ACHN (cell line): ENCODE measurements around the gene RNF11.
"Not testable (repeated sequence)": the region's sequence is repeated elsewhere in the genome, so short reads cannot be mapped to it uniquely, and the experiment has no call there.

Experiments
- DNase-seq: peaks from one replicate; pipeline ENCODE4 v3.0.0-alpha.2; 2015
- in situ Hi-C: cut with HindIII; loops from 2 replicates; pipeline ENCODE4 v1.10.0; 2017; ENCODE audit warnings: low sequenced_read_pairs, low pct_ligation_motif_present, low pct_unique_long_range_greater_than_20kb

Gene RNF11

DNA sequence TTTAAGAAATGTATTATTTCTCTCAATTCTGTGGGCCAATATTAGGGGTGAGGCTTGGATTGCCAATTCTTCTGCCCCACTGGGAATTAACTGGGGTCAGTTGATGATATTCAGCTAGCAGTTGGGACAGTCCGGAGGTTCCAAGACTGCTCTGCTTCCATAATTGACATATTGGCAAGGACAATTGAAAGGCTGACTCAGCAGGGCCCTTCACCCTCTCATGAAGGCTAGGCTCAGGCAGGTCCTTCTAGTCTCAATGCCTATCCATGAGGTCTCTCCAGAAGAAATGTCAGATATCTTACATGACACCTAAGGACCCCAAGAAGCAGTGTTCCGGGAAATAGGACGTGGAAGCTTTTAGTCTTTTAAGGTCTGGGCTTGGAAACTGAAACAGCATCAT lies 13.3 kb upstream of the RNF11 start:
- in situ Hi-C loops: no loop called here
- DNase-seq: no peak

DNA sequence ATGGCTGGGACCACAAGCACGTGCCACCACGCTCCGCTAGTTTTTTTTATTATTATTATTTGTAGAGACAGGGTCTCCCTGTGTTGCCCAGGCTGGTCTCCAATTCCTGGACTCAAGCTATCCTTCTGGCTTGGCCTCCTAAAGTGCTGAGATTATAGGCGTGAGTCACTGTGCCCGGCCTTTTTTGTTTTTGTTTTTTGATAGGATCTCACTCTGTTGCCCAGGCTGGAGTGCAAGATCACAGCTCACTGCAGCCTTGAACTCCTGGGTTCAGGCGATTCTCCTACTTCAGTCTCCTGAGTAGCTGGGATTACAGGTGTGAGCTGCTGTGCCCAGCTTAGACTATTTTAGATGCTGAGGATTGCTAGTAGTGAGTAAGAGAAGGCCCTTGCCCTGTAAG lies 11.8 kb upstream of the RNF11 start:
- no peak for DNase-seq
- in situ Hi-C loops: no loop called here

DNA sequence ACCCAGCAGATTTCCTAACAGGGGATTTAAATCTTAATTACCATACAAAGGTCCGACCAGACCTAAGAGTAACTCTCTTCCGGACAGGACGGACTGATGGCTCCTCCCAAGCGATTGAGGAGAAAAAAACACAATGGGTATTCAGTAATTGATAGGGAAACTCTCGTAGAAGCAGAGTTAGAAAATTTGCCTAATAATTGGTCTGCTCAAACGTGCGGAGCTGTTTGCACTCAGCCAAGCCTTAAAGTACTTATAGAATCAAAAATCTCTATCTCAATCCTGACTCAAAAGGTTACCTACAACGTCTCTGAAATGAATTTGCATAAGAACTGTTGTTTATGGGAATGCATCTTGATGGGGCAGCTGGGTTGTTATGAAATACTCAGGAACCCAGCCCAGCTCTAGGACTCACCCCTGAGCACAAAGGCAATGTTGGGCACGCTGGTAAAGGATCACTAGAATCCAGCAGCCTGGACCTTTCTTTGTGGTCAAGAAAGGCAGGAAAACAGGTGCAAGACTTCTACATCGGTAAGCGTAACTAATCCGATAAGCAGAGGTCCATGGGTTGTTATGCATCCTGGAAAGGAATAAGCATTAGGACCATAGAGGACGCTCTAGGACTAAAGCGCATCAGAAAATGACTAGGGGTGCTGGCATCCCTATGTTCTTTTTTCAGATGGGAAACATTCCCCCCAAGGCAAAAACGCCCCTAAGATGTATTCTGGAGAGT lies 8.7 kb upstream of the RNF11 start:
- in situ Hi-C loops: not testable (repeated sequence)

DNA sequence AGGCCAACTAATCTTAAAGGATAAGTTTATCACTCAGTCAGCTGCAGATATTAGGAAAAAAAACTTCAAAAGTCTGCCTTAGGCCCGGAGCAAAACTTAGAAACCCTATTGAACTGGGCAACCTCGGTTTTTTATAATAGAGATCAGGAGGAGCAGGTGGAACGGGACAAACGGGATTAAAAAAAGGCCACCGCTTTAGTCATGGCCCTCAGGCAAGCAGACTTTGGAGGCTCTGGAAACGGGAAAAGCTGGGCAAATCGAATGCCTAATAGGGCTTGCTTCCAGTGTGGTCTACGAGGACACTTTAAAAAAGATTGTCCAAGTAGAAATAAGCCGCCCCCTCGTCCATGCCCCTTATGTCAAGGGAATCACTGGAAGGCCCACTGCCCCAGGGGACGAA lies 7.6 kb upstream of the RNF11 start:
- in situ Hi-C loops, DNase-seq: not testable (repeated sequence)

More for the DNA sequence above, 8.7 kb upstream of the RNF11 start:
- DNase-seq: not testable (repeated sequence)

DNA sequence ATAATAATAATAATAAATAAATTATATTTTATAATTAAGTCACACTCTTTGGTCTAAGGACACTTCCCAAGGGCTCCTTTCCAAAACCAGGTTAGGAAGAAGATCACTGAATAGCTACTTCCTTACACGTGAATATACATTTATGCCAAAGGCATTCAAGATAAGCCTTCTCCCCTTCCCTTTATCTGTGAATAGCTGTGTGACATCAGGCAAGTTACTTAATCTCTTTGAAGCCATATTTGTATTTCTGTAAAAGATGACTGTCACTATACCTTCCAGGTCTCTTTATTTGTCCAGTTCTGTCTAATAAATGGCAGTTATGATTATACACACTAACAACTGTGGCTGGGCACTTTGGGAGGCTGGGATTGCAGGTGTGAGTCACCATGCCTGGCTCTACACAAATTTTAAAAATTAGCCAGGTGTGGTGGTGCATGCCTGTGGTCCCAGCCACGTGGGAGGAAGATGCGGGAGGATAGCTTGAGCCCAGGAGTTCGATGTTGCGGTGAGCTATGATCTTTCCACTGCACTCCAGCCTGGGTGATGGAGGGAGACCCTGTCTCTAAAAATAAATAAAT lies 5.5 kb upstream of the RNF11 start:
- in situ Hi-C loops: no loop called here
- no peak for DNase-seq

DNA sequence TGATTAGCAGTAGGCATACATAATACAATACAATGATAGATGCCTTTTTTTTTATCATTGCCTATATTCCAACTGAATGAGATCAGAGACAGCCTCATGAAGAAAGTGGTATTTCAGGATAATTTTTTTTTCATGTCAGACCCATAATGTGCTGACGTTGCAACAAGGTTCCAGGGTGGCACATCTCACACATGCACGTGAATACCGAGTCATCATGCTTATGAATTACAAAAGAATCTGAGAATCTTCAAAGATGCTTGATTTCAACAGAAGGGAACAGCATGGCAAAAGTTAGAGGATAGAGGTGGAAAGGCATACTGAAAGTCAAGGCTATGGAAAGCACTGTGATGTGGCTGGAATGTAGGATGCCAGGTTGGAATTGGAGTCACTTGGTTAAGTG lies 5.0 kb upstream of the RNF11 start:
- DNase-seq: no peak
- in situ Hi-C loops: no loop called here

DNA sequence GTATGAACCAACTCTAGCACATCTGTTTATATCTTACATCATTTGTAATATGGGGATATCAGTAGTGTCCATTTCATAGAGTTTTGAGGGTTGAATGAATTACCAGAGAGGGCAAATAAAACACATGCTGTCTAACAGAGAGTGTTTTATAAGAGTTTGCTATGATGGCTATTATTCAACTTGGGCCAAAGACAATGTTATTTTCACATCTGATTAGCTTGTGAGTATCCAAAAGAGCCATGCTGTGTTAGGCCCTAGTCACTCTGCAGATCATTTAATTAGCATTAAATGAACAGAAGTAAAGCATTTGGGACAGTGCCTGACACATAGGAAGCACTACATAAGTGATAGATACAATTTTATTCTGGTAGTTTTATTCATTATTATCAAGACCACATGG lies 4.2 kb upstream of the RNF11 start:
- in situ Hi-C loops: no loop called here
- no peak for DNase-seq

DNA sequence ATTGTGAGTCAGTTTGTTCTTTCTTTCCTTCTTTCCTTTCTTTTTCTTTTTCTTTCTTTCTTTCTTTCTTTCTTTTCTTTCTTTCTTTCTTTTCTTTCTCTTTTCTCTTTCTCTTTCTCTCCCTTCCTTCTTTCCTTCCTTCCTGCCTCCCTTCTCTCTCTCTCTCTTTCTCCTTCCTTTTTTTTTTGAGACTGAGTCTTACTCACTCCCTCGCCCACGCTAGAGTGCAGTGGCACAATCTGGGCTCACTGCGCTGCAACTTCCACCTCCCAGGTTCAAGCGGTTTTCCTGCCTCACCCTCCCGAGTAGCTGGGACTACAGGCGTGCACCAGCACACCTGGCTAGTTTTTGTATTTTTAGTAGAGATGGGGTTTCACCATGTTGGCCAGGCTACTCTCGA lies 1.8 kb upstream of the RNF11 start:
- in situ Hi-C loops: not testable (repeated sequence)
- DNase-seq: peak; percentile 17

DNA sequence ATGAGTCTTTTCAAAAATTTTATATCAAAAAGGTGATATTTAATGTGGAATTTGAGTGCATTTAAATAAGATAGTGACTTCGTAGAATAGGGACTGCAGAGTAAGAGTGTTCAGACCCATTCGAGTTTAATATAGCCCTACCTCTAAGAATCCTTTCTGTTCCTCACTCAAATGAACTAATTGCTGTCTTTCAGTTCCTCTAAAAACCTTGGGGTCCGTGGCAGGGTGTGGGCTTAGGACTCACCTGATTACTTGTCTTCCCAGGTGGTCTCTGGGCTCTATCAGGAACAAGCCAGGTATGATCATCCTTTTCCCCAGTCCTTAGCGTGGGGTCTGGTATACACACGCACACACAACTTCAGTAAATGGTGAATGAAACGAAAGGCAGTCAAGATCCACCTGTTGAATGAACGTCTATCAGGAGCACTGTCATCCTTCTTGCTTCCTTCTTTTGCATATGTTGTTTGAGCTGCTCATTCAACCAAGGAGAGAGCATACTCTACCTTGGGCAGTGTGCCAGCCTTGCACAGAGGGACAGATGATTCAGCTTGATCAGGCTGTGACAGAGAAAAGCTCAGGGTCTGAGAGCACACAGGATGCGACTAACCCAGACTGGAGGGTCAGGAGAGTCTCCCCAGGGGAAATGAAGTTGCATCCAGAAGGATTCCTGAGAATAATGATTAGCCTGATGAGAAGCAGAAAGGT lies 1.2 kb upstream of the RNF11 start:
- in situ Hi-C loops: no loop called here
- DNase-seq: peak; percentile 80

DNA sequence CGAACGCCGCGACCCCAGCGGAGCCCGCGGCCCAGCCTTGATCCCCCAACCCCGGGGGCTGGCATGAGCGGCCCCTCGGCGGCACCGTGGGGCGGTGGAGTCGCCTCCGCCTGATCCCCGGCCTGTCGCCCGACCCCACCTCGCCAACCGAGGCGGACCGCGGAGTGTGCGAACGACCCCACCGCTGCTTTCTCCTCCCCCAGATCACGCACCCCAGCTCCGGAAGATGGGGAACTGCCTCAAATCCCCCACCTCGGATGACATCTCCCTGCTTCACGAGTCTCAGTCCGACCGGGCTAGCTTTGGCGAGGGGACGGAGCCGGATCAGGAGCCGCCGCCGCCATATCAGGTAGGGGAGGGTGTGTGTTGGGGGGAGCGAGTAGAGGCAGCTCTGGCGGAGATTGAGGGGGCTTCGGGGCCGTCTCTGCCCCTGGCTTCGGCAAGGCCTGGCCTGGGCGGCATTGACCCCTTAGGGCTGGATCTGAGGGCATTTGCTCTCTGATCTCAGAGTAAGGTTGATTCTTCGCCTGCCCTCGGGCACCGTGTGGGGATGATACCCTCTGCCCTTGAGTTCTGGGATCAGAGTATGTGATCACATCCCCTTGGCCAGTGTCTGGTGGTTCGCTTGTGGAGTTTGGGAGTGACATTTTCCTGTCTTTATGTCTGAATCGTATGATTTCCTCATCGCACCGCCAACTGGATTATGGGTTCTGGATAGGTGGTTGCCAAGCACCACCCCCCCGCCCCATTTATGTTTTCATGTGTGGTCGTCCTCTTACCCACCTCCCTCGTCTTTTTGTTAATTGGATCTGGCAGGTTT lies 668 bp downstream of the RNF11 start:
- in situ Hi-C loops: no loop called here
- peak; percentile 23 for DNase-seq

DNA sequence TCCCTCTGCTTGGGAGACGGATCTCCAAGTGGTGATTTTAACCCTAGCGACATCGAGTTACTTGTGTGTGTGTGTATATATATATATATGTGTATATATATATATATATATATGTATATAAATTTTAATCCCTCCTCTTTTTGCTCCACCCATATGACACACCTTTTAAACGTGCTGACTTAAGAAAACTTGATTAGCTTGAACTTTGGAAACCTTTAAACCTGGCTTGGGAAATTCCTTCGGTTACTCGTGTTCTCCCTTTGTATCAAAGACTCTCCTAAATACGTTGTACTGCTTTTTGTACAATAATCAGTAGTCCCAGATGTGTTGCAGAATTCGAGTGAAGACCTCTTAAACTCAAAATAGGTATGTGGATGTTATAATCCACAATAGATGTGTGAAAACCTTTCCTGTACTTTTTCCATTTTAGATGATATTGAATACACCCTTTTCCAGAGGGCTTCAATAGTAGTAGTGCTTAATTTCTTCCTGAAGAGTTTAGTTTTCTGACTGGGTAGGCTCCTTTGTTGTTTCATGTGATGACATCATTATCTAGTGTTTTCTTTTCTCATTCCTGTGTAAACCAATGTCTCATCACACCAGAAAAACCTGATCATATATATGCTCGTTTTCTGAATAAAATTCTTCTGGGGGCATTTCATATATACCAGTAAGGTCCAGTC lies 1.4 kb downstream of the RNF11 start:
- in situ Hi-C loops: no loop called here
- DNase-seq: no peak

DNA sequence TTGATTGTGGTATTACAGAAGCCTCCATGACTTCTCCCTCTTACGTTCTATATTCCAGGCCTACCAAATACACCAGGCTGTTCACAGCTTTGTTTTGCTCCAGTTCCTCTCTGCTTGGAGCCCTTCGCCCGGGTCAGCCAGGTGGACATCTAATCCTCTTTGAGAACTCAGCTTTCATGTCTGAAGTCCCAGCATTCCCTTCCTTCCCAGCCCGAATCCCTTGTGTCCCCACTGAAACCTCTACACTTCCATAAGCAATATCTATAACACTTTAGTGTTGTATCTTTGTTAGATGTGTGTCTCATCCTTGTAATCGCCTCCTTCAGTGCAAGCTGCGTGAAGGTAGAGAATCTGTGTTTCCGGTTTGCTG lies 1.9 kb downstream of the RNF11 start:
- no peak for DNase-seq
- in situ Hi-C loops: no loop called here

DNA sequence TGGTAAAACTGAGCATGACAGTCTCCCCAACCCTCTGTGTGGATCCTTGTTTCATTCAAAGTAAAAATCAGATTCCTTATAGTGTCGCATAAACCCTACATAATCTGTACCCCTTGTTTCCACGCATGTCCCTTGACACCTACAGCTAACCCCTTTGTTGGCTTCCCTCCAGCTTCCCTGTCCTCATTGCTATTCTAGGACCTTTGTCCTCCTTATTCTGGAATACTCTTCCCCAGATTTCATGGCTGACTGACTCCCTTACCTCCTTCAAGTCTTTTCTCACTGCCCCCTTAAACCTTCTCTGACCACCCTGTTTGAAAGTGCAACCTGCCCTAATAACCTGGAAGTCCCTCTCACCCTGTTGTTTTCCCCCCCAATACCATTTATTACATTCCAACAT lies 4.0 kb downstream of the RNF11 start:
- in situ Hi-C loops: no loop called here
- DNase-seq: no peak

DNA sequence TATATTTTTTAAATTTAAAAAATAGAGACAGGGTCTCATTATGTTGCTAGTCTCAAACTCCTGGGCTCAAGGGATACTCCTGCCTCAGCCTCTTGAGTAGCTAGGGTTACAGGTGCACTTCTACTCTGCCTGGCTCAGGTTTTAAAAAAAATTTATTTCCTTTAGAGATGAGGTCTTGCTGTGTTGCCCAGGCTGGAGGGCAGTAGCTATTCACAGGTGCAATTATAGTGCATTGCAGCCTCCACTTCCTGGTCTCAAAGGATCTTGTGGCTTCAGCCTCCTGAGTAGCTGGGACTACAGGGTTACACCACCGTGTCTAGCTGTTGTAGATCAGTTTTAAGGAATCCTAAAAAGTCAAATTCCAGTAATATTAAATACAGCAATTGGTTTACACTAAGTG lies 5.0 kb downstream of the RNF11 start:
- DNase-seq: no peak
- in situ Hi-C loops: no loop called here

DNA sequence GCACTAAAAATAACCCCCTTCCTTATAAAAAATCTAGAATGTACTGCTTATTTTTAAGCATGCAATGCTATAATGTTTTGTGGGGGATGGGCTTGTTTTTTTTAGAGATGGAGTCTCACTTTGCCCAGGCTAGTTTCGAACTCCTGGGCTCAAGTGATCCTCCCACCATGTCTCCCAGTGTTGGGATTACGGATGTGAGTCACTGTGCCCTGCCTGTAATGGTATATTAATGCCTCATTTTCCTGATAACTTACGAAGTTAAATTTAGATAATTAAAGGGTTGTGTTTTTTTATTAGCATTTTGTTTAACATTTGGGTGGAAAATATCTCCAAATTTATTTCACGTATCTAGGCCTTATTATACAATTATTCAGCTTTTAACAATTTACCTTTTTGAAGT lies 6.5 kb downstream of the RNF11 start:
- DNase-seq: no peak
- in situ Hi-C loops: no loop called here

DNA sequence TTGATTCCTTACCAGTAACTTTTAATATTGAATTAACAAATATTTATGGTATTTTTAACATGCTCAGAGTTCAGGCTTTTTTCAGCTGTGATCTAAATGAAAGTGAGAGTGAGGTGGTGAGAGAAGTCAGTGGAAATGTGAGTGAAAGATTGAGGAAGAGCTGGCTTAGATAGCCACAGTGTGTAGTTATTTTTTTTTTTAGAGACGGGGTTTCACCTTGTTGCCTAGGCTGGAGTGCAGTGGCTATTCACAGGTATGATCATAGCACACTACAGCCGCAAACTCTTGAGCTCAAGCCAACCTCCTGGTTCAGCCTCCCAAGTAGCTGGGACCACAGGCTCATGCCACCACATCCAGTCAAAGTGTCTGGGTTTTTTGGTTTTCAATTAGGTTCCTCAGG lies 10.9 kb downstream of the RNF11 start:
- in situ Hi-C loops: no loop called here
- DNase-seq: no peak

DNA sequence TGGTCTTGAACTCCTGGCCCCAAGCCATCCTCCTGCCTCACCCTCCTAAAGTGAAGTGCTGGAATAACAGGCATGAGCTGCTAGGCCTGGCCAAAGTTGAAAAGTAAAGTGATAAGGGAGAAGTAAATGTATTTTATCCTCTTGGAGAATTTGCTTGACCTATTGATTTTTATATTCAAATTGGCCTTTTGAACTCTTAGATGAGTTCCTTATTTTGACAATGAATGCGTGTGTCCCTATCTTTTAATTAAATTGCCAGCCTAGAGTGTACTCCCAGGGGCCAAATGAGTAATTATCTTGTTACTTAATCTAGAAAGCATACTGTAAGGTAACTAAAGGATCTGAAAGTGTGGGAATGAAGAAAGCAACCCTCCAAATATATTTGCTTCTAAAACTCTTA lies 11.4 kb downstream of the RNF11 start:
- DNase-seq: no peak
- in situ Hi-C loops: no loop called here

DNA sequence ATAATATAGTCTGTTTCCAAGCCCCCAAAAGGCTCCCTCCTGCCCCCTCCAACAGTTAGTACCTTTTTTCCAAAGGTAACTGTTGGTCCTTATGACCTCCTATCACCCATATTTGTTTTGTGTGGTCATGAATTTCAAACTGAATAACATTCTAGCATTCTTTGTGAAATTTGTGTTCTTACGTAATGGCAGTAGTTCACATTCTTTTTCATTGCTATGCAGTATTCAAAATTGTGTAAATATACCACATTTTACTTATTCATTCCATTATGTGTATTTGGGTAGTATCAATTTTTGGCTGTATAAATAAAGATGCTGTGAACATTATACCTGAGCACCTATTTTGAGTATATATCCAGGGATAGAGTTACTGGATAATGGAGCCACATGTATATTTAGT lies 13.4 kb downstream of the RNF11 start:
- DNase-seq: no peak
- in situ Hi-C loops: no loop called here

DNA sequence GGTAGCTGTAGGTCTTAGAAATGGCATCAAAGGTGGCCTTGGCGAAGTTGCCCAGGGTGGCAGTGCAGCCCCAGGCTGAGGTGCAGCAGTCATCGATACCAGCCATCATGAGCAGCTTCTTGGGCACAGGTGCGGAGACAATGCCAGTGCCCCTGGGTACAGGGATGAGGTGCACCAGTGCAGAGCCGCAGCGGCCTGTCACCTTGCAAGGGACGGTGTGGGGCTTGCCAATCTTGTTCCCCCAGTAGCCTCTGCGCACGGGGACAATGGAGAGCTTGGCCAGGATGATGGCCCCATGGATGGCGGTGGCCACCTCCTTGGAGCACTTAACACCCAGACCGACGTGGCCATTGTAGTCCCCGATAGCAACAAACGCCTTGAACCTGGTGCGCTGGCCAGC lies 14.7 kb downstream of the RNF11 start:
- in situ Hi-C loops, DNase-seq: not testable (repeated sequence)
